ENCODE measurements around the gene NETO2. TPM values are rescaled to one million over a fixed set of nuclear protein-coding genes. Genes with fewer than 3 reads are reported as not detected.

Gene NETO2
- total and polyA plus RNA-seq, 2 of the 13 experiments (the other 11 are each of a cell fraction or from before 2014, with no cell fraction given): 8.2 to 13.5 TPM

DNA sequence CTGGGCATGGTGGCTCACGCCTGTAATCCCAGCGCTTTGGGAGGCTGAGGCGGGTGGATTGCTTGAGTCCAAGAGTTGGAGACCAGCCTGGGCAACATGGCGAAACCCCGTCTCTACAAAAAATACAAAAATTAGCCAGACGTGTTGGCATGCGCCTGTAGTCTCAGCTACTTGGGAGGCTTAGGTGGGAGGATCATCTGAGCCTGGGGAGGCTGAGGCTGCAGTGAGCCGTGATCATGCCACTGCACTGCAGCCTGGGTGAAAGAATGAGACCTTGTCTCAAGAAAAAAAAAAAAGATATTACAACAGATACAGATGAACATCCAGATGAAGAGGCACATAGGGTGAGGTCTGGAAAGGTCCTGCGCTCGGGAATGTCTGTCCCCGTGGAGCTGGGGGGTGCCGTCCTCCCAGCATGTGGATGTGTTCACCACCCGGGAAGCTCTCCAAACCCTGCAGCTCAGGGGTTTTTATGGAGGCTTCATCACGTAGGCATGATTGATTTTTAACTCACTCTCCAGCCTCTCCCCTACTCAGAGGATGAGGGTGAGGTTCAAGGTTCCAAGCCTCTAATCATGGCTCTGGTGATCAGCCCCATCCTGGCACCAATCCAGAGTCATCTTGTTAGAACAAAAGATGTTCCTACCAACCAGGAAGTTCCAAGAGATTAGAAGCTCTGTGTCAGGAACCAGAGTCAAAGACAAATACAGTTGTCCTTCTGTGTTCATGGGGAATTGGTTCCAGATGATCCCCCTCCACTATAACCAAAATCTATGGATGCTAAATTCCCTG is 85.3 kb downstream of the NETO2 start (continued):
- TF ChIP-seq, protein P1, sequence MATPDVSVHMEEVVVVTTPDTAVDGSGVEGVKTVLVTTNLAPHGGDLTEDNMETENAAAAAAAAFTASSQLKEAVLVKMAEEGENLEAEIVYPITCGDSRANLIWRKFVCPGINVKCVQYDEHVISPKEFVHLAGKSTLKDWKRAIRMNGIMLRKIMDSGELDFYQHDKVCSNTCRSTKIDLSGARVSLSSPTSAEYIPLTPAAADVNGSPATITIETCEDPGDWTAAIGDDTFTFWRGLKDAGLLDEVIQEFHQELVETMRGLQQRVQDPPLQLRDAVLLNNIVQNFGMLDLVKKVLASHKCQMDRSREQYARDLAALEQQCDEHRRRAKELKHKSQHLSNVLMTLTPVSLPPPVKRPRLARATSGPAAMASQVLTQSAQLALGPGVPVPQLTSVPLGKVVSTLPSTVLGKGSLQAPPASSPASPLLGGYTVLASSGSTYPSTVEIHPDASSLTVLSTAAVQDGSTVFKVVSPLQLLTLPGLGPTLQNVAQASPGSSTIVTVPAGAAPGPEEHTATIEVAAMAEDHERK (CRISPR knock-in tag; IDR thresholded peaks at IDR 0.05; ENCODE audit: low read depth): no peak
- no peak for TF ChIP-seq SCMH1 (CRISPR knock-in tag; IDR thresholded peaks at IDR 0.05; ENCODE audit: borderline replicate concordance)
- TF ChIP-seq ZNF83 (CRISPR knock-in tag; IDR thresholded peaks at IDR 0.05; ENCODE audit: borderline replicate concordance): no peak
- peak; percentile 70 for TF ChIP-seq CREM (IDR thresholded peaks at IDR 0.05)
- no peak for TF ChIP-seq CREM (CRISPR knock-in tag; IDR thresholded peaks at IDR 0.05)
- TF ChIP-seq KLF12 (CRISPR knock-in tag; IDR thresholded peaks at IDR 0.05; ENCODE audit: borderline replicate concordance): peak; percentile 81; the same call in 1 of the 2 replicates
- TF ChIP-seq, protein P2, sequence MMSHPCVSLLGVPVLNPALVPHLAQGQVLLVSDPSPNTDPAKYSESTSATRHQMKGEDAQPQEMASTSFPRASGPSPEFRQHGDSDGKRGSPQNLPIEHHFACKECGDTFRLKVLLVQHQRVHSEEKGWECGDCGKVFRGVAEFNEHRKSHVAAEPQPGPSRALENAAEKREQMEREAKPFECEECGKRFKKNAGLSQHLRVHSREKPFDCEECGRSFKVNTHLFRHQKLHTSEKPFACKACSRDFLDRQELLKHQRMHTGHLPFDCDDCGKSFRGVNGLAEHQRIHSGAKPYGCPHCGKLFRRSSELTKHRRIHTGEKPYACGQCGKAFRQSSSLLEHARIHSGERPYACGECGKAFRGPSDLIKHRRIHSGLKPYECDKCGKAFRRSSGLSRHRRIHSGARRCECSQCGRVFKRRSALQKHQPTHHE (CRISPR knock-in tag; IDR thresholded peaks at IDR 0.05; ENCODE audit: borderline replicate concordance): no peak
- TF ChIP-seq MLLT10 (CRISPR knock-in tag; IDR thresholded peaks at IDR 0.05): no peak
- no peak for TF ChIP-seq ZNF737 (CRISPR knock-in tag; IDR thresholded peaks at IDR 0.05; ENCODE audit: borderline replicate concordance)
- TF ChIP-seq KDM5A (IDR thresholded peaks at IDR 0.05; ENCODE audit: borderline replicate concordance, low read length): no peak
- TF ChIP-seq IRX3 (CRISPR knock-in tag; IDR thresholded peaks at IDR 0.05; ENCODE audit: borderline replicate concordance, low read depth): no peak
- TF ChIP-seq NBN (conservative IDR thresholded peaks at IDR 0.05): no peak
- TF ChIP-seq IKZF4 (CRISPR knock-in tag; IDR thresholded peaks at IDR 0.05; ENCODE audit: borderline replicate concordance, low read depth, not compliant biosample characterization): no peak
- TF ChIP-seq KMT2A (CRISPR knock-in tag; IDR thresholded peaks at IDR 0.05): no peak
- peak; percentile 70 for TF ChIP-seq NFYB (CRISPR knock-in tag; IDR thresholded peaks at IDR 0.05)
- no peak for TF ChIP-seq ZNF709 (CRISPR knock-in tag; IDR thresholded peaks at IDR 0.05)
- TF ChIP-seq, protein P3, sequence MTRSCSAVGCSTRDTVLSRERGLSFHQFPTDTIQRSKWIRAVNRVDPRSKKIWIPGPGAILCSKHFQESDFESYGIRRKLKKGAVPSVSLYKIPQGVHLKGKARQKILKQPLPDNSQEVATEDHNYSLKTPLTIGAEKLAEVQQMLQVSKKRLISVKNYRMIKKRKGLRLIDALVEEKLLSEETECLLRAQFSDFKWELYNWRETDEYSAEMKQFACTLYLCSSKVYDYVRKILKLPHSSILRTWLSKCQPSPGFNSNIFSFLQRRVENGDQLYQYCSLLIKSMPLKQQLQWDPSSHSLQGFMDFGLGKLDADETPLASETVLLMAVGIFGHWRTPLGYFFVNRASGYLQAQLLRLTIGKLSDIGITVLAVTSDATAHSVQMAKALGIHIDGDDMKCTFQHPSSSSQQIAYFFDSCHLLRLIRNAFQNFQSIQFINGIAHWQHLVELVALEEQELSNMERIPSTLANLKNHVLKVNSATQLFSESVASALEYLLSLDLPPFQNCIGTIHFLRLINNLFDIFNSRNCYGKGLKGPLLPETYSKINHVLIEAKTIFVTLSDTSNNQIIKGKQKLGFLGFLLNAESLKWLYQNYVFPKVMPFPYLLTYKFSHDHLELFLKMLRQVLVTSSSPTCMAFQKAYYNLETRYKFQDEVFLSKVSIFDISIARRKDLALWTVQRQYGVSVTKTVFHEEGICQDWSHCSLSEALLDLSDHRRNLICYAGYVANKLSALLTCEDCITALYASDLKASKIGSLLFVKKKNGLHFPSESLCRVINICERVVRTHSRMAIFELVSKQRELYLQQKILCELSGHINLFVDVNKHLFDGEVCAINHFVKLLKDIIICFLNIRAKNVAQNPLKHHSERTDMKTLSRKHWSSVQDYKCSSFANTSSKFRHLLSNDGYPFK (CRISPR knock-in tag; IDR thresholded peaks at IDR 0.05; ENCODE audit: borderline replicate concordance): no peak
- TF ChIP-seq, protein P4, sequence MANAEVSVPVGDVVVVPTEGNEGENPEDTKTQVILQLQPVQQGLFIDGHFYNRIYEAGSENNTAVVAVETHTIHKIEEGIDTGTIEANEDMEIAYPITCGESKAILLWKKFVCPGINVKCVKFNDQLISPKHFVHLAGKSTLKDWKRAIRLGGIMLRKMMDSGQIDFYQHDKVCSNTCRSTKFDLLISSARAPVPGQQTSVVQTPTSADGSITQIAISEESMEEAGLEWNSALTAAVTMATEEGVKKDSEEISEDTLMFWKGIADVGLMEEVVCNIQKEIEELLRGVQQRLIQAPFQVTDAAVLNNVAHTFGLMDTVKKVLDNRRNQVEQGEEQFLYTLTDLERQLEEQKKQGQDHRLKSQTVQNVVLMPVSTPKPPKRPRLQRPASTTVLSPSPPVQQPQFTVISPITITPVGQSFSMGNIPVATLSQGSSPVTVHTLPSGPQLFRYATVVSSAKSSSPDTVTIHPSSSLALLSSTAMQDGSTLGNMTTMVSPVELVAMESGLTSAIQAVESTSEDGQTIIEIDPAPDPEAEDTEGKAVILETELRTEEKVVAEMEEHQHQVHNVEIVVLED (CRISPR knock-in tag; IDR thresholded peaks at IDR 0.05; ENCODE audit: borderline replicate concordance): 0 out of 2 replicates have a peak, but pooled peaks have one; percentile 10
- TF ChIP-seq KDM5B (CRISPR knock-in tag; IDR thresholded peaks at IDR 0.05; ENCODE audit: borderline replicate concordance): no peak
- peak; percentile 77; the same call in 1 of the 2 replicates for TF ChIP-seq ZNF670 (CRISPR knock-in tag; IDR thresholded peaks at IDR 0.05; ENCODE audit: borderline replicate concordance)
- TF ChIP-seq TRIM24 (CRISPR knock-in tag; IDR thresholded peaks at IDR 0.05): no peak
- no peak for TF ChIP-seq ZNF12 (CRISPR knock-in tag; IDR thresholded peaks at IDR 0.05)
- no peak for TF ChIP-seq MAFF (IDR thresholded peaks at IDR 0.05; ENCODE audit: low read depth, low read length)

All from HepG2 (cell line).